Stimulated activated effector memory CD8-positive, alpha-beta T cell treated with anti-CD3 and anti-CD28 coated beads, Interleukin-12 subunit alpha, Interleukin-12 subunit beta, amount 100 ng/mL, for 72 hours (primary cell): ENCODE results near the gene DYNLT4.
"Not testable (repeated sequence)": the region's sequence is repeated elsewhere in the genome, so short reads cannot be mapped to it uniquely, and the experiment has no call there.

Experiments used
- ATAC-seq: fragments of 150-1000 bp; cut with Tn5 transposase; 2 replicates; pipeline ENCODE4 v1.10.0; 2021
- DNase-seq, 2 donors: peaks; one replicate each; pipeline ENCODE4 v3.0.0; 2021 to 2022; ENCODE audit warnings: low spot score in 2 of 2
- H3K27ac Mint-ChIP-seq: one replicate; pipeline ENCODE4 v1.8.0; 2022; ENCODE audit warnings: mild to moderate bottlenecking, mixed read lengths
- H3K36me3 Mint-ChIP-seq: one replicate; pipeline ENCODE4 v1.8.0; 2022; ENCODE audit warnings: mild to moderate bottlenecking, mixed read lengths
- H3K4me1 Mint-ChIP-seq: one replicate; pipeline ENCODE4 v1.8.0; 2022; ENCODE audit warnings: mixed read lengths
- H3K4me3 Mint-ChIP-seq: one replicate; pipeline ENCODE4 v1.8.0; 2022; ENCODE audit warnings: mild to moderate bottlenecking, mixed read lengths
- H3K9me3 Mint-ChIP-seq: one replicate; pipeline ENCODE4 v1.8.0; 2022; ENCODE audit warnings: mixed read lengths

Gene DYNLT4

GRCh38 chr1:44807364-44808062 lies 362 bp upstream of the DYNLT4 start:
- ATAC-seq (peak; percentile 77), DNase-seq (peak; percentile 60 to 90)
- Mint-ChIP-seq H3K36me3 (peaks cover 84% of the 10 kb centered on the region), H3K4me3 (peak overlapping the region; percentile 89), H3K9me3 (no peaks in the 10 kb centered on the region), H3K27ac (peak overlapping the region; percentile 100), H3K4me1 (peaks cover 90% of the 10 kb centered on the region)

DNA sequence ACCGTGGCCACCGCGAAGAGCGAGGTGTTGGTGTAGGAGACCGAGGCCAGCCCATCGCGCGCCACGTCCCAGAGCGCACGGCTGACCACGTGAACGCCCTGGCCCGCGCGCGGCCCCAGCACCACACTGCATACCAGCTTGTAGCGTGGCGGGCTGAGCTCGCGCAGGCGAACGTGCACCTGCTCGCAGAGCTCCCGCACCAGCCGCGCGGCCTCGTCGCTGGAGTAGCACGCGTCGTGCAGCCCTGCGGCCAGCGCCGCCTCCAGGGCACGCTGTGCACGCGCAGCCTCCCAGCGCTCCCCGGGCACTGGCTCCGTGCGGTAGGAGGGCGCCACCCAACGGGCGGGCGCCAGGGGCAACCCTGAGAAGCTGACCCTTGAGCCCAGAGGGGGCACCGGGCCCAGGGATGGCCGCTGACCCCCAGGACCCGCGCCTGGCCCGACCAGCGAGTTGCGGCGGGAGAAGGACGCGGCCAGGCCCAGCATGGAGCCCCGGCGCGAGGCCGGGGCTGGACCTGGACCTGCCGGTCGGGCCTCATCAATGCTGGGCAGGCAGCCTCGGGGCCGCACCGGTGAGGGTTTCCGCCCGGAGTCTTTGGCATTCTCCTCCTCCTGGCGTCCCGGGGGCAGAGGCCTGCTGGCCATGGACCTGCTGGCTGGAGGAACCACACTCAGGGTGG lies 987 bp downstream of the DYNLT4 start:
- no peaks in the 10 kb centered on the region for H3K9me3 Mint-ChIP-seq
- H3K4me1 Mint-ChIP-seq = peaks cover 86% of the 10 kb centered on the region
- H3K27ac Mint-ChIP-seq = peak overlapping the region; percentile 100
- peak overlapping the region; percentile 89 for H3K4me3 Mint-ChIP-seq
- H3K36me3 Mint-ChIP-seq = peaks cover 91% of the 10 kb centered on the region
- no peak for ATAC-seq
- DNase-seq = no peak

DNA sequence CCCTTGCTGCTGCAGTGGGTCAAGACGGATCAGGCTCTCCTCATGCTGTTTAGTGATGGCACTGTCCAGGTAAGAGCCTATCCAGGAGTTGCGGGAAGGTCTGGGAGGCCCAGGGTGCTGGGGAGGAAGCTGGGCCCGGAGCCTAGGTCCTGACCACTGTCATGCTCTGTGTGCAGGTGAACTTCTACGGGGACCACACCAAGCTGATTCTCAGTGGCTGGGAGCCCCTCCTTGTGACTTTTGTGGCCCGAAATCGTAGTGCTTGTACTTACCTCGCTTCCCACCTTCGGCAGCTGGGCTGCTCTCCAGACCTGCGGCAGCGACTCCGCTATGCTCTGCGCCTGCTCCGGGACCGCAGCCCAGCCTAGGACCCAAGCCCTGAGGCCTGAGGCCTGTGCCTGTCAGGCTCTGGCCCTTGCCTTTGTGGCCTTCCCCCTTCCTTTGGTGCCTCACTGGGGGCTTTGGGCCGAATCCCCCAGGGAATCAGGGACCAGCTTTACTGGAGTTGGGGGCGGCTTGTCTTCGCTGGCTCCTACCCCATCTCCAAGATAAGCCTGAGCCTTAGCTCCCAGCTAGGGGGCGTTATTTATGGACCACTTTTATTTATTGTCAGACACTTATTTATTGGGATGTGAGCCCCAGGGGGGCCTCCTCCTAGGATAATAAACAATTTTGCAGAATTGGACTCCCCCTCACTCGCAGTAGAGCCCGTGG lies 1.7 kb downstream of the DYNLT4 start:
- Mint-ChIP-seq H3K4me1 (peaks cover 79% of the 10 kb centered on the region), H3K4me3 (peak overlapping the region; percentile 77), H3K36me3 (peaks cover 93% of the 10 kb centered on the region), H3K27ac (peak overlapping the region; percentile 83), H3K9me3 (no peaks in the 10 kb centered on the region)
- ATAC-seq = no peak
- no peak for DNase-seq

GRCh38 chr1:44803312-44804095 lies 3.6 kb downstream of the DYNLT4 start:
- H3K4me3 Mint-ChIP-seq = peak overlapping the region; percentile 77

GRCh38 chr1:44803062-44803311 lies 4.2 kb downstream of the DYNLT4 start:
- Mint-ChIP-seq H3K36me3 (peaks cover 80% of the 10 kb centered on the region), H3K27ac (peak overlapping the region; percentile 83), H3K9me3 (no peaks in the 10 kb centered on the region), H3K4me1 (peaks cover 61% of the 10 kb centered on the region), H3K4me3 (peak overlapping the region; percentile 77)
- no peak for DNase-seq
- no peak for ATAC-seq

More at GRCh38 chr1:44803312-44804095, 3.6 kb downstream of the DYNLT4 start:
- Mint-ChIP-seq H3K9me3 (no peaks in the 10 kb centered on the region), H3K36me3 (peaks cover 85% of the 10 kb centered on the region), H3K4me1 (peaks cover 66% of the 10 kb centered on the region), H3K27ac (peak overlapping the region; percentile 83)
- DNase-seq = no peak
- ATAC-seq = no peak

GRCh38 chr1:44802306-44803061 lies 4.7 kb downstream of the DYNLT4 start:
- peak overlapping the region; percentile 77 for H3K4me3 Mint-ChIP-seq
- H3K9me3 Mint-ChIP-seq = no peaks in the 10 kb centered on the region
- no peak for DNase-seq
- peaks cover 75% of the 10 kb centered on the region for H3K36me3 Mint-ChIP-seq
- peak overlapping the region; percentile 83 for H3K27ac Mint-ChIP-seq
- ATAC-seq = no peak
- H3K4me1 Mint-ChIP-seq = peaks cover 56% of the 10 kb centered on the region

- peak overlapping the region; percentile 83 for H3K27ac Mint-ChIP-seq
- peaks cover 67% of the 10 kb centered on the region for H3K36me3 Mint-ChIP-seq
- peak; percentile 1 for ATAC-seq
- no peaks in the 10 kb centered on the region for H3K9me3 Mint-ChIP-seq
- H3K4me1 Mint-ChIP-seq = peaks cover 48% of the 10 kb centered on the region
- no peak for DNase-seq
- H3K4me3 Mint-ChIP-seq = peak overlapping the region; percentile 77
Observed at GRCh38 chr1:44801491-44802305, 5.5 kb downstream of the DYNLT4 start.

GRCh38 chr1:44799770-44800584 lies 7.2 kb downstream of the DYNLT4 start, which contains the start of gene PLK3:
PLK3 (plus strand) TSS chr1:44800377; CDS start chr1:44800464, 87 bp downstream.
- DNase-seq (peak; percentile 92 to 99), ATAC-seq (peak; percentile 88)
- peaks cover 52% of the 10 kb centered on the region for H3K36me3 Mint-ChIP-seq
- peaks cover 38% of the 10 kb centered on the region for H3K4me1 Mint-ChIP-seq
- H3K4me3 Mint-ChIP-seq = peak within 1 kb of the TSS; percentile 77
- H3K9me3 Mint-ChIP-seq = no peaks in the 10 kb centered on the region
- H3K27ac Mint-ChIP-seq = peak within 1 kb of the TSS; percentile 83

DNA sequence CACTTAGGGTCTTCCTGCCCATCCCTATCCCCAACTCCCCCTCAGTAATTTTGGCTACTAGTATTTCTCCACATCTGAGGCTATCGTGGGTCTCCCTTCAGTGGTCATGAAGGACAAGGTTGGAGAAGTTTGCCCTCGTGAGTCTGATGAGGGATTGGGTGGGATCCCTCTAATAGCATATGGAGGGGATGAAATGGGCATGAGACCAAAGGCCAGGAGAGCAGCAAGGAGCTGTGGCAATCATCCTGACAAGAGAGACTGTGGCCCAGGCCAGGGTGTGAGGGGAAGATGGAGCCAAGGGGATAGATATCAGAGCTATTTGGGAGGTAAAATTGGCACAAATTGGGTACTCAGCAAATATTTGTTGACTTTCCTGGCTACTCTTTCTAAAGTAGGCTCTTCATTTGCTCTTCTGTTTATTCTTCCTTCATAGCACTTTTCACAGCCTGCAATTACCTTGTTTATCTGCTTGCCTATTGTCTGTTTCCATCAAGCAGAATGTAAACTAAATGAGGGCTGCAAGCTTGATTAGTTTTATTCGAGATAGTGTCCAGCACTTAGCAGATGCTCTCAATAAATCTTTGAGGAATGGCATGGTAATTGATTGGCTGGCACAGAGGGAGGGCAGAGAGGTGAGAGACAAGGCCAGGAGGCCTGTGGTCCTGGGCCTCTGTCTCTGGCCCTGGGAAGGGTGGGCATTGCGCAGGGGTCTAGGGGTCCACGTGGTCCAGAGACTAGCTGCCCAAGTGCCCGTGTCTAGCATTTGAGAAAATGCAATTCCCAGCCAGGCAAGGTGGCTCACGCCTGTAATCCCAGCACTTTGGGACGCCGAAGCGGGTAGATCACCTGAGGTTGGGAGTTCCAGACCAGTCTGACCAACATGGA lies 8.4 kb downstream of the DYNLT4 start:
- DNase-seq (no peak), ATAC-seq (no peak)
- Mint-ChIP-seq H3K27ac (peak overlapping the region; percentile 83), H3K36me3 (peaks cover 39% of the 10 kb centered on the region), H3K9me3 (no peaks in the 10 kb centered on the region), H3K4me3 (peak overlapping the region; percentile 77), H3K4me1 (peaks cover 28% of the 10 kb centered on the region)

DNA sequence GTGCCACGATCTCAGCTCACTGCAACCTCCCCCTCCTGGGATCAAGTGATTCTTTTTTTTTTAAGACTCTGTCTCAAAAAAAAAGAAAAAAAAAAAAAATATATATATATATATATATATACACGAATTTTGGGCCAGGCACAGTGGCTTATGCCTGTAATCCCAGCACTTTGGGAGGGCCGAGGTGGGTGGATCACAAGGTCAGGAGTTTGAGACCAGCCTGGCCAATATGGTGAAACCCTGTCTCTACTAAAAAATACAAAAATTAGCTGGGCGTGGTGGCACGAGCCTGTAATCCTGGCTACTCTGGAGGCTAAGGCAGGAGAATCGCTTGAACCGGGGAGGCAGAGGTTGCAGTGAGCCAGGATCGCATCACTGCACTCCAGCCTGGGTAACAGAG lies 9.3 kb downstream of the DYNLT4 start:
- peak overlapping the region; percentile 83 for H3K27ac Mint-ChIP-seq
- peaks cover 31% of the 10 kb centered on the region for H3K36me3 Mint-ChIP-seq
- DNase-seq, ATAC-seq, H3K4me3 Mint-ChIP-seq, H3K9me3 Mint-ChIP-seq: not testable (repeated sequence)
- H3K4me1 Mint-ChIP-seq = peaks cover 20% of the 10 kb centered on the region

- DNase-seq (no peak), ATAC-seq (no peak)
- Mint-ChIP-seq H3K4me3 (no peak overlapping the region), H3K36me3 (no peaks in the 10 kb centered on the region), H3K27ac (no peak overlapping the region), H3K4me1 (no peaks in the 10 kb centered on the region), H3K9me3 (no peaks in the 10 kb centered on the region)
Observed at GRCh38 chr1:44792736-44793502, 14.2 kb downstream of the DYNLT4 start.
